ENCODE data around the gene BPIFA1. TPM values are rescaled to one million over a fixed set of nuclear protein-coding genes. Genes with fewer than 3 reads are reported as not detected.

The BPIFA1 gene
- total and polyA plus RNA-seq, 9 of the 15 experiments (the other 6 are each of a cell fraction or from before 2014, with no cell fraction given) = not detected

GRCh38 chr20:33276303-33277113 lies 40.7 kb downstream of the BPIFA1 start:
- no peak overlapping the region for H3K4me3 ChIP-seq
- no peaks in the 10 kb centered on the region for H3K9me1 ChIP-seq (ENCODE audit: control insufficient read depth, insufficient read depth, low read length)
- in situ Hi-C loops (cut with MboI) = no loop called here
- no peak overlapping the region for H3K27ac ChIP-seq (ENCODE audit: extremely low read depth, low read depth, low read length)
- POLR2A ChIA-PET = no interaction called here
- no peaks in the 10 kb centered on the region; a peak in 1 of 5 replicates for H3K4me1 ChIP-seq (replicated peaks in 1 of 2; ENCODE audit: control insufficient read depth in 2 of 2, insufficient read depth in 2 of 2, low read length in 2 of 2)
- H2AFZ ChIP-seq (ENCODE audit: low read depth, low read length) = no peak overlapping the region
- intact Hi-C loops (cut with micrococcal nuclease) = no loop called here
- FAIRE-seq = no peak
- no peaks in the 10 kb centered on the region for H3K9me3 ChIP-seq (replicated peaks; ENCODE audit: control insufficient read depth, insufficient read depth, low read depth, low read length)
- H4K20me1 ChIP-seq (replicated peaks; ENCODE audit: control insufficient read depth, insufficient read depth, low read length) = peaks cover 6% of the 10 kb centered on the region; the same call in 1 of the 2 replicates
- H3K36me3 ChIP-seq (ENCODE audit: control insufficient read depth, insufficient read depth, low read length) = no peaks in the 10 kb centered on the region
- no TSS peak for BruUV-seq (replicated peaks)
- no peak for DNase-seq (ENCODE audit: extremely low read depth in 1 of 4, low spot score in 3 of 4)
- WGBS (ENCODE audit: insufficient coverage, low coverage, missing lambda C conversion rate) = 2% methylated on average over 10 of the region's 12 CpGs
- H3K27me3 ChIP-seq (ENCODE audit: control insufficient read depth in 2 of 2, insufficient read depth in 2 of 2, low read length in 2 of 2) = peaks cover 34 to 72% of the 10 kb centered on the region in 2 experiments; a peak in 4 of 5 replicates
- CTCF ChIA-PET (ENCODE audit: low intra/inter-chr PET ratio) = no interaction called here
- TF ChIP-seq ZFP36 (IDR thresholded peaks at IDR 0.05; ENCODE audit: low read depth, low read length, partially characterized antibody) = peak; percentile 49
- TF ChIP-seq GABPB1 (CRISPR knock-in tag; IDR thresholded peaks at IDR 0.05) = no peak
- peak; percentile 44; the same call in 1 of the 2 replicates for TF ChIP-seq BCOR (IDR thresholded peaks at IDR 0.05)
- TF ChIP-seq TRIM24 (IDR thresholded peaks at IDR 0.05) = no peak
- TF ChIP-seq HMBOX1 (IDR thresholded peaks at IDR 0.05) = no peak
- no peak for TF ChIP-seq SNAPC5 (CRISPR knock-in tag; IDR thresholded peaks at IDR 0.05)
- H3K79me2 ChIP-seq (ENCODE audit: control insufficient read depth, insufficient read depth, low read length) = no peaks in the 10 kb centered on the region
- no peak overlapping the region for H3K9ac ChIP-seq (ENCODE audit: insufficient read depth in 1 of 2, low read depth in 2 of 2, low read length in 2 of 2)
- ATAC-seq = no peak
- H3K4me2 ChIP-seq (ENCODE audit: insufficient read depth, low read length) = no peak overlapping the region

All from K562 (cell line).